ENCODE results near the gene IFIT1. TPM values are rescaled to one million over a fixed set of nuclear protein-coding genes. Genes with fewer than 3 reads are reported as not detected.
"Not testable (repeated sequence)": the region's sequence is repeated elsewhere in the genome, so short reads cannot be mapped to it uniquely, and the experiment has no call there.

IFIT1 gene
- total RNA-seq, 1 experiment from 2014 or later = 0.26 TPM

GRCh38 chr10:89403043-89403442, 10.6 kb downstream of the IFIT1 start:
- Mint-ChIP-seq H3K4me3 (ENCODE audit: unreplicated experiment) (no peak overlapping the region), H3K9me3 (ENCODE audit: unreplicated experiment) (no peaks in the 10 kb centered on the region), H3K27me3 (ENCODE audit: insufficient read depth, unreplicated experiment) (no peaks in the 10 kb centered on the region), H3K27ac (ENCODE audit: low read depth, unreplicated experiment) (no peak overlapping the region), H3K36me3 (ENCODE audit: insufficient read depth, unreplicated experiment) (peaks cover 5% of the 10 kb centered on the region), H3K4me1 (ENCODE audit: insufficient read depth, unreplicated experiment) (no peaks in the 10 kb centered on the region)
- TF ChIP-seq, protein P1, sequence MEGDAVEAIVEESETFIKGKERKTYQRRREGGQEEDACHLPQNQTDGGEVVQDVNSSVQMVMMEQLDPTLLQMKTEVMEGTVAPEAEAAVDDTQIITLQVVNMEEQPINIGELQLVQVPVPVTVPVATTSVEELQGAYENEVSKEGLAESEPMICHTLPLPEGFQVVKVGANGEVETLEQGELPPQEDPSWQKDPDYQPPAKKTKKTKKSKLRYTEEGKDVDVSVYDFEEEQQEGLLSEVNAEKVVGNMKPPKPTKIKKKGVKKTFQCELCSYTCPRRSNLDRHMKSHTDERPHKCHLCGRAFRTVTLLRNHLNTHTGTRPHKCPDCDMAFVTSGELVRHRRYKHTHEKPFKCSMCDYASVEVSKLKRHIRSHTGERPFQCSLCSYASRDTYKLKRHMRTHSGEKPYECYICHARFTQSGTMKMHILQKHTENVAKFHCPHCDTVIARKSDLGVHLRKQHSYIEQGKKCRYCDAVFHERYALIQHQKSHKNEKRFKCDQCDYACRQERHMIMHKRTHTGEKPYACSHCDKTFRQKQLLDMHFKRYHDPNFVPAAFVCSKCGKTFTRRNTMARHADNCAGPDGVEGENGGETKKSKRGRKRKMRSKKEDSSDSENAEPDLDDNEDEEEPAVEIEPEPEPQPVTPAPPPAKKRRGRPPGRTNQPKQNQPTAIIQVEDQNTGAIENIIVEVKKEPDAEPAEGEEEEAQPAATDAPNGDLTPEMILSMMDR (IDR thresholded peaks at IDR 0.05; ENCODE audit: unreplicated experiment) = no peak
- intact Hi-C loops (cut with micrococcal nuclease) = no loop called here
- BruUV-seq (replicated peaks) = no TSS peak
- POLR2A ChIA-PET = interaction anchor here (1.4 to 2.3 kb wide), 2 partner anchors 10 to 11 kb away, joined by 4 to 6 read pairs; partner anchors contain the start of gene IFIT1
- no peak for DNase-seq (ENCODE audit: unreplicated experiment)
- CTCF ChIA-PET = interaction anchor here (0.6 to 0.8 kb wide), 2 partner anchors 10 to 11 kb away, joined by 3 to 4 read pairs; partner anchors contain the start of gene IFIT5

DNA sequence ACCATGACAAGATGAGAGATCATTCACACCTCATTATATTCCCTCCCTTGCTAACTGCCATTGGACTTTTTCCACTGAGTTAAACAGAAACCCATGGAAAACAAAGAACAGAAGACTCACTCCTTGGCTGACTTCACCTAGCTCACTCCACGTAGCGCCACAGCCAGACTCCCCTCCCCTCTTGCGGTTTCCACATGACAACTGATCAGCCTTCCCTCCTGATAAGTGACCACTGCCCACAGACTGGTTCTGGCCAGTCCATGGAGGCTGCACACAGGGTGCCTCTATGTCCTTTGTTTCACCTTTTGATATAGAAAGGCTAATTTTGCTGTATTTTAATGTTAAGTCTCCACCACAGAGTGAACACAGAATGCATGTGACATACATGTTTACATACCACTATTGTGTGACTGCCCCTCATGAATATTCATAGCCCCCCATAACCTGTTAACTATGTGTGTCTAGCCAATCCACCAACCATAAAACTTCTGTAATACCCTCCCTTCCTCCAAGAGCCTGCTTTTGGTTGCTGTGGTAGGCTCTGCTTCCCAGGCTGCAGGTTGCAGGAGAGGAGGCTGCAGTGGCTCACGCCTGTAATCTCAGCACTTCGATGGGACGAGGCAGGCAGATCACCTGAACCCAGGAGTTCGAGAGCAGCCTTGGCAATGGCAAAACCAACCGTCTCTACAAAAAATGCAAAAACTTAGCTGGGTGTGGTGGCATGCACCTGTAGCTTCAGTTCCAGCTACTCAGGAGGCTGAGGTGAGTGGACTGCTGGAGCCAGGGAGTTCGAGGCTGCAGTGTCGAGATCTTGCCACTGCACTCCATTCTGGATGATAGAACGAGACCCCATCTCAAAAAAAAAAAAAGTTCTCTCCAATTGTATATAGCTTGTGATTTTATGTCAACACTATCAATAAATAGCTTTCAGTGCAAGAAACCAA, 12.0 kb downstream of the IFIT1 start:
- Mint-ChIP-seq H3K27me3 (ENCODE audit: insufficient read depth, unreplicated experiment) (no peaks in the 10 kb centered on the region), H3K4me1 (ENCODE audit: insufficient read depth, unreplicated experiment) (no peaks in the 10 kb centered on the region), H3K9me3 (ENCODE audit: unreplicated experiment) (no peaks in the 10 kb centered on the region), H3K36me3 (ENCODE audit: insufficient read depth, unreplicated experiment) (peaks cover 5% of the 10 kb centered on the region), H3K4me3 (ENCODE audit: unreplicated experiment) (no peak overlapping the region), H3K27ac (ENCODE audit: low read depth, unreplicated experiment) (no peak overlapping the region)
- no peak for DNase-seq (ENCODE audit: unreplicated experiment)
- TF ChIP-seq, protein P1 (IDR thresholded peaks at IDR 0.05; ENCODE audit: unreplicated experiment) = no peak
- ChIA-PET POLR2A (interaction anchor here (2.3 kb wide), 1 partner anchor 11 kb away, joined by 6 read pairs; the partner anchor contains the start of gene IFIT1), CTCF (interaction anchor here (0.6 to 1.6 kb wide), 3 partner anchors 9 to 192 kb away, joined by 3 to 4 read pairs (median 3); partner anchors contain the start of gene IFIT5)
- BruUV-seq (replicated peaks) = no TSS peak
- intact Hi-C loops (cut with micrococcal nuclease) = no loop called here

DNA sequence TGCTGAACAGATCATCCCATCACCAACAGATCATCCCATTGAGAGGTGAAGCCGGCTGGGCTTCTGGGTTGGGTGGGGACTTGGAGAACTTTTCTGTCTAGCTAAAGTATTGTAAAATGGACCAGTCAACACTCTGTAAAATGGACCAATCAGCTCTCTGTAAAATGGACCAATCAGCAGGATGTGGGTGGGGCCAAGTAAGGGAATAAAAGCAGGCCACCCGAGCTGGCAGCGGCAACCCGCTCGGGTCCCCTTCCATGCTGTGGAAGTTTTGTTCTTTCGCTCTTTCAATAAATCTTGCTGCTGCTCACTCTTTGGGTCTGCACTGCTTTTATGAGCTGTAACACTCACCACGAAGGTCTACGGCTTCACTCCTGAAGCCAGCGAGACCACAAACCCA, 13.8 kb downstream of the IFIT1 start:
- DNase-seq (ENCODE audit: unreplicated experiment); BruUV-seq (replicated peaks); H3K9me3 Mint-ChIP-seq (ENCODE audit: unreplicated experiment); intact Hi-C loops (cut with micrococcal nuclease); H3K4me1 Mint-ChIP-seq (ENCODE audit: insufficient read depth, unreplicated experiment); H3K27me3 Mint-ChIP-seq (ENCODE audit: insufficient read depth, unreplicated experiment); POLR2A ChIA-PET; H3K4me3 Mint-ChIP-seq (ENCODE audit: unreplicated experiment); H3K27ac Mint-ChIP-seq (ENCODE audit: low read depth, unreplicated experiment); H3K36me3 Mint-ChIP-seq (ENCODE audit: insufficient read depth, unreplicated experiment): not testable (repeated sequence)
- CTCF ChIA-PET = interaction anchor here (0.8 kb wide), 1 partner anchor 157 kb away, joined by 3 read pairs; no protein-coding TSS in a partner anchor

DNA sequence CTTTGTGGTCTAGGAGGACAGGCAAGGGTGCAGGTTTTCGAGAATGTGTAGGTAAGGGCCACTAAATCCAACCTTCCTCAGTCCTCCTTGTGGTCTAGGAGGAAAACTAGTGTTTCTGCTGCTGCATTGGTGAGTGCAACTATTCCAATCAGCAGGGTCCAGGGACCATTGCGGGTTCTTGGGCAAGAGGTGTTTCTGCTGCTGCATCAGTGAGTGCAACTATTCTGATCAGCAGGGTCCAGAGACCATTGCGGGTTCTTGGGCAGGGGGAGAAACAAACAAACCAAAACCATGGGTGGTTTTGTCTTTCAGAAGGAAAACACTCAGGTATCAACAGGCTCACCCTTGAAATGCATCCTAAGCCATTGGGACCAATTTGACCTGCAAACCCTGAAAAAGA, 15.4 kb downstream of the IFIT1 start:
- CTCF ChIA-PET; BruUV-seq (replicated peaks); H3K9me3 Mint-ChIP-seq (ENCODE audit: unreplicated experiment); H3K36me3 Mint-ChIP-seq (ENCODE audit: insufficient read depth, unreplicated experiment); H3K4me3 Mint-ChIP-seq (ENCODE audit: unreplicated experiment); DNase-seq (ENCODE audit: unreplicated experiment); intact Hi-C loops (cut with micrococcal nuclease); H3K27ac Mint-ChIP-seq (ENCODE audit: low read depth, unreplicated experiment); H3K27me3 Mint-ChIP-seq (ENCODE audit: insufficient read depth, unreplicated experiment); H3K4me1 Mint-ChIP-seq (ENCODE audit: insufficient read depth, unreplicated experiment): not testable (repeated sequence)
- POLR2A ChIA-PET = interaction anchor here (0.9 kb wide), 1 partner anchor 16 kb away, joined by 3 read pairs; the partner anchor contains the start of gene IFIT1

DNA sequence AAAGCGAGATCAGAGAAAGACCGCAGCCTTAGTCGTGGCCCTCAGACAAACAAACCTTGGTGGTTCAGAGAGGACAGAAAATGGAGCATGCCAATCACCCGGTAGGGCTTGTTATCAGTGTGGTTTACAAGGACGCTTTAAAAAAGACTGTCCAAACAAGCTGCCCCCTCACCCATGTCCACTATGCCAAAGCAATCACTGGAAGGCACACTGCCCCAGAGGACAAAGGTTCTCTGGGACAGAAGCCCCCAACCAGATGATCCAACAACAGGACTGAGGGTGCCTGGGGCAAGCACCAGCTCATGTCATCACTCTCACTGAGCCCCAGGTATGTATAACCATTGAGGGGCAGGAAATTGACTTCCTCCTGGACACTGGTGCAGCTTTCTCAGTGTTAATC, 16.9 kb downstream of the IFIT1 start:
- H3K27me3 Mint-ChIP-seq (ENCODE audit: insufficient read depth, unreplicated experiment); H3K36me3 Mint-ChIP-seq (ENCODE audit: insufficient read depth, unreplicated experiment); intact Hi-C loops (cut with micrococcal nuclease); BruUV-seq (replicated peaks); H3K9me3 Mint-ChIP-seq (ENCODE audit: unreplicated experiment); H3K4me1 Mint-ChIP-seq (ENCODE audit: insufficient read depth, unreplicated experiment); DNase-seq (ENCODE audit: unreplicated experiment); H3K4me3 Mint-ChIP-seq (ENCODE audit: unreplicated experiment); H3K27ac Mint-ChIP-seq (ENCODE audit: low read depth, unreplicated experiment): not testable (repeated sequence)
- ChIA-PET POLR2A (interaction anchor here (0.9 kb wide), 1 partner anchor 13 kb away, joined by 3 read pairs; no protein-coding TSS in a partner anchor), CTCF (interaction anchor here (1.1 kb wide), 1 partner anchor 17 kb away, joined by 4 read pairs; the partner anchor contains the start of gene IFIT1)

DNA sequence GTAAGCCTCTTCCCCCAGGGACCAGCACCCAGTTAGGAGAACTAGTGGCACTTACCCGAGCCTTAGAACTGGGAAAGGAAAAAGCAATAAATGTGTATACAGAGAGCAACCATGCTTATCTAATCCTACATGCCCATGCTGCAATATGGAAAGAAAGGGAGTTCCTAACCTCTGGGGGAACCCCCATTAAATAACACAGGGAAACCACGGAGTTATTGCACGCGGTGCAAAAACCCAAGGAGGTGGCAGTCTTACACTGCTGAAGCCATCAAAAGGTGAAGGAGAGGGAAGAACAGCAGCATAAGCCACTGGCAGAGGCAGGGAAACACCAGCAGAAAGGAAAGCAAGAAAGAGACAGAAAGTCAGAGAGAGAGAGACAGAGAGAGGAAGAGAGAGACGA, 18.1 kb downstream of the IFIT1 start:
- POLR2A ChIA-PET; H3K27ac Mint-ChIP-seq (ENCODE audit: low read depth, unreplicated experiment); H3K4me3 Mint-ChIP-seq (ENCODE audit: unreplicated experiment); BruUV-seq (replicated peaks); CTCF ChIA-PET; intact Hi-C loops (cut with micrococcal nuclease); H3K4me1 Mint-ChIP-seq (ENCODE audit: insufficient read depth, unreplicated experiment); H3K36me3 Mint-ChIP-seq (ENCODE audit: insufficient read depth, unreplicated experiment); H3K9me3 Mint-ChIP-seq (ENCODE audit: unreplicated experiment); DNase-seq (ENCODE audit: unreplicated experiment); H3K27me3 Mint-ChIP-seq (ENCODE audit: insufficient read depth, unreplicated experiment): not testable (repeated sequence)

- POLR2A ChIA-PET; BruUV-seq (replicated peaks): not testable (repeated sequence)
Observed at GRCh38 chr10:89411135-89411534, 18.7 kb downstream of the IFIT1 start.

More at GRCh38 chr10:89411135-89411534, 18.7 kb downstream of the IFIT1 start:
- H3K4me3 Mint-ChIP-seq (ENCODE audit: unreplicated experiment); intact Hi-C loops (cut with micrococcal nuclease); H3K4me1 Mint-ChIP-seq (ENCODE audit: insufficient read depth, unreplicated experiment); H3K36me3 Mint-ChIP-seq (ENCODE audit: insufficient read depth, unreplicated experiment); CTCF ChIA-PET; H3K27ac Mint-ChIP-seq (ENCODE audit: low read depth, unreplicated experiment); H3K9me3 Mint-ChIP-seq (ENCODE audit: unreplicated experiment); H3K27me3 Mint-ChIP-seq (ENCODE audit: insufficient read depth, unreplicated experiment); DNase-seq (ENCODE audit: unreplicated experiment): not testable (repeated sequence)

Data from MCF 10A (cell line).